HG02623 (cell line): ENCODE measurements around the gene CNTNAP2.

Experiments used
- ATAC-seq: cut with Tn5 transposase; IDR thresholded peaks from one replicate; pipeline ENCODE4 v1.9.1; 2021; ENCODE audit warnings: moderate library complexity; ENCODE audit not compliant: unreplicated experiment

The CNTNAP2 gene

GRCh38 chr7:146554556-146554955, 438.0 kb downstream of the CNTNAP2 start:
- ATAC-seq: no peak

DNA sequence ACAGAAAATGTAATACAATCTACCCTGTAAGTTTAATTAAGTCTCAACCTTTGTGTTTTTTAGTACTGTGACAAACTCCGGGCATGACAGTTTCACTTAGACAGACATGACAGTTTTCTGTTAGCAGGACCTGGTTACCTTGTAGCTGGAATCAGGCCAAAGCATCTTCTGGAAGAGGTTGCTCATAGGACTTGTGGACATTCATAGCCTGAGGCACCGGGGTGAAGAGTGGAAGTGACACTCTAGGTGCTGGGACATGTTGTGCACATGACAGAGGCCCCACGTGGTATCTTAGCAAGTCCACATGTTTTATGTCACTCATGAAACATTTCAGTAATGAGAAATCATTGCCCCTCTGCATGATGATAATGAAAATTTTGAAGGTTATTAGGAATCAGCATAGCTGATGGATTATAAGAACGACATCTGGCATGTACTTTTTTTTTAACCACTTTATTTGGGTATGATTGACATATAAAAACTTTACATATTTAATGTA, 441.4 kb downstream of the CNTNAP2 start:
- no peak for ATAC-seq

GRCh38 chr7:146565872-146566271, 449.3 kb downstream of the CNTNAP2 start:
- no peak for ATAC-seq

DNA sequence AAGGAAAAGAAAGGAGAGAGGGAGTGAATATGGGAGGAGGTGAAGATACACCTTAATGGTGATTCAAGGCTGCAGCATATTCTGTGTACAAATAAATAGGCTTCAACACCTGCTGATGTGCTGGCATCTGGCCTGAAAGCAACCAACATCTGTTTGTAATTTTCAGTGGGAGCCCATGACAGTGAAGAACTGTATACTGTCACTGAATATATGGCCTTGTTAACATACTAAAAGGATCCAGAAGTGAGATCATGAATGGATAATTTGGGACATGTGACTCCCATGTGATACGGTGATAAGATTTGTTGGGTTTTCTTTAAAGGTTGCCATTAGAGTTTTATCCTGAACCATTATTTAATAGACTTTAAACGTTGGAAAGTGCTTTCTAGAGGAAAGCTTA, 459.3 kb downstream of the CNTNAP2 start:
- no peak for ATAC-seq

- ATAC-seq: no peak
These were observed 475.4 kb downstream of the CNTNAP2 start for GRCh38 chr7:146591976-146592375.

GRCh38 chr7:146606628-146607027, 490.0 kb downstream of the CNTNAP2 start:
- ATAC-seq: no peak

- ATAC-seq: no peak
These were observed 503.0 kb downstream of the CNTNAP2 start for GRCh38 chr7:146619641-146620040.

DNA sequence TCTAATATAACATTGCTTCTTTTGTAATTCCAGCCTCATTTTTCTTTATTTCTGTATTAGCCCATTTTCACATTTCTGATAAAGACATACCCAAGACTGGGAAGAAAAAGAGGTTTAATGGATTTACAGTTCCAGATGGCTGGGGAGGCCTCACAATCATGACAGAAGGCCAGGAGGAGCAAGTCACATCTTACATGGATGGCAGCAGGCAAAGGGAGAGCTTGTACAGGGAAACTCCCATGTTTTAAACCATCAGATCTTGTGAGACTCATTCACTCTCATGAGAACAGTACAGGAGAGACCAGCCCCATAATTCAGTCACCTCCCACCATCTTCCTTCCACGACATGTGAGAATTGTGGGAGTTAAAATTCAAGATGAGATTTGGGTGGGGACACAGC, 510.3 kb downstream of the CNTNAP2 start:
- no peak for ATAC-seq

GRCh38 chr7:146635205-146636032, 518.8 kb downstream of the CNTNAP2 start:
- ATAC-seq: no peak

DNA sequence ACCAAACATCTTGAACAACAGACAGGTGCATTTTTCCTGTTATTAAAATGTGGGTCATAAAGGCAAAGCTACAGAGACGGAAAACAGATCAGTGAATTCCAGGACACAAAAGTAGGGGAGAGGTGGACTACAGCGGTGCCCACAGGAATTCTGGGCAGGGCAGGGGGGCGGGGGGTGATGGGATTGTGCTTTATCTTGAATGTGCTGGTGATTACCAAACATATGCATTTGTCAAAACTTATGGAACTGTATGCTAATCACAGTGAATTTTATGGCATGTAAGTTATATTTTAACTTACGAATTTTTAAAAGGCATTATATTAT, 519.4 kb downstream of the CNTNAP2 start:
- no peak for ATAC-seq

DNA sequence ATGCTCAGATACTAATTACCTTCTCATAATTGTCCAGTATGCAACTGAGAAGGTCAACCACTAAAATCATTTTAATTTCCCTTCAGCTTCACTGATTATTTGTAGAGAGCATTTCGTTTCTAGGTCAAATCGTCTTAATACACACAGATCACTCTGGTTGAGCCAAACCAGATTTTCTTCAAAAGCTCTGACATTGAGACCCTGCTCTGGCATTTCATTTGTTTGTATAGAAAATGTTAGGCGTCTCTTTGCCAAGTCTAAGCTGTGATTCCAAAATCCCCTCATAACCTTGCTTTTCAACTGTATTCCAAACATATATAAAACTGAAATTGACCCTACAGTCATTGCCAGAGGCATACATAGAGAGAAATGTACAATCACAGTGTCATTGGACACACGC, 520.0 kb downstream of the CNTNAP2 start:
- no peak for ATAC-seq

DNA sequence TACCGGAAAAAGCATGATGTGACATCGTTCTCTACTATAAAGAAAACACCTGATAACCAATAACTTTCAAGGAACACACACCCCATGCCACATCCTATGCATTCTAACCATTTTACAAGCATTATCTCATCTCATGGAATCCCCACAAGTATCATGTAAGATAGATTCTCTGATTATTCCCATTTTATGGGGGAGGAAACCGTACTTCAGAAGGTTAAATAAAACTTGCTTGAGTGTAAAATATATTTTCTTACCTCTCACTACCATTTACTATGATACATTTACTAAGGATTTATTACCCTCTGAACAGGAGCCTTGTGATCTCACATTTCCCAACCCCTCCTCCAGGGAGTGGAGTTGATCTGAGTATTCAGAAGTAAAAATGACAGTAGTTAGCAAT, 522.7 kb downstream of the CNTNAP2 start:
- ATAC-seq: no peak

DNA sequence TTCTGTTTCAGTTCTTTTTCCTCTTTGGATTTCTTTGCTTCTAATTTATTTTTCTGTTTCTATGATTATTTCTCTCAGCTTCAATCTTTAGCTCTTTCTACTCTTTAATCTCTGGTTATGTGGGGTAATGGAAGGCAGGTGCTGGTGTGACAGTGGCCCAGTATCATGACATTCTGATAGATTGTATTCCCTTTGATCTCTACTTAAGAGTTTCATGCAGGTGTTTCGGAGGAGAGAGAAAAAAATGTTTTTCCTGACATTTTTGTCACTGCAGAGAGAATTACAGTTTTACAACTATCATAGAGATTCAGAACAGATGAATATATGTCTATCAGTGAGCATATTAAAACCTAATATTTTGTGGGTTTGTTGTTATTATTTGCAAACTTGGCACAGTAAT, 524.9 kb downstream of the CNTNAP2 start:
- no peak for ATAC-seq

DNA sequence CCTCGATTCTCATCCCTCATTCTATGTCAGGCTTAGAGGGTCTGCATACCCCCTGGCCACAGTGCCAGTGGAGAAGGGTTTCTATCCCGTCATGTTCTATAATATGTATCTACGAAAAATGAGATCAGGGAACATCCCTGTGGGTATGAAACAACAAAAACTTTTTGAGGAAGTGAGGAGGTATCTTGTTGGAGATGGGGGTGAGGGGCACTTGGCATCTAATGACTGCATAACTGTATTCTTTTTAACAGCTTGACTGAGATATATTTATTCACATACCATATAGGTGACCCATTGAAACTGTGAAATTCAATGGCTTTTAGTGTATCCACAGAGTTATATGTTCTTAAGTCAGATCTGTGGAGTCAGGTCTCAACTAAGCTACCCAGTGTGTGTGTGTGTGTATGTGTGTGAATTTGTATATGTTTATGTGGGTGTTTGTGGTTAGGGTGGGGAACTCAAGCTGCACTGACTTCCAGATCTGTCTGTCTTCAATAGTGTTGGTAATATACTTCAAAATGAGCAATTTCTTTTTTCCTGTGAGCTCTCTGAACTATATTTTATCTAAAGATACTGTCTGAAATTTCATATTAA, 528.9 kb downstream of the CNTNAP2 start:
- ATAC-seq: no peak

- ATAC-seq: no peak
These were observed 530.8 kb downstream of the CNTNAP2 start for GRCh38 chr7:146647445-146647844.

GRCh38 chr7:146652176-146652575, 535.6 kb downstream of the CNTNAP2 start:
- ATAC-seq: no peak

- no peak for ATAC-seq
These were observed 537.4 kb downstream of the CNTNAP2 start for GRCh38 chr7:146654048-146654447.

DNA sequence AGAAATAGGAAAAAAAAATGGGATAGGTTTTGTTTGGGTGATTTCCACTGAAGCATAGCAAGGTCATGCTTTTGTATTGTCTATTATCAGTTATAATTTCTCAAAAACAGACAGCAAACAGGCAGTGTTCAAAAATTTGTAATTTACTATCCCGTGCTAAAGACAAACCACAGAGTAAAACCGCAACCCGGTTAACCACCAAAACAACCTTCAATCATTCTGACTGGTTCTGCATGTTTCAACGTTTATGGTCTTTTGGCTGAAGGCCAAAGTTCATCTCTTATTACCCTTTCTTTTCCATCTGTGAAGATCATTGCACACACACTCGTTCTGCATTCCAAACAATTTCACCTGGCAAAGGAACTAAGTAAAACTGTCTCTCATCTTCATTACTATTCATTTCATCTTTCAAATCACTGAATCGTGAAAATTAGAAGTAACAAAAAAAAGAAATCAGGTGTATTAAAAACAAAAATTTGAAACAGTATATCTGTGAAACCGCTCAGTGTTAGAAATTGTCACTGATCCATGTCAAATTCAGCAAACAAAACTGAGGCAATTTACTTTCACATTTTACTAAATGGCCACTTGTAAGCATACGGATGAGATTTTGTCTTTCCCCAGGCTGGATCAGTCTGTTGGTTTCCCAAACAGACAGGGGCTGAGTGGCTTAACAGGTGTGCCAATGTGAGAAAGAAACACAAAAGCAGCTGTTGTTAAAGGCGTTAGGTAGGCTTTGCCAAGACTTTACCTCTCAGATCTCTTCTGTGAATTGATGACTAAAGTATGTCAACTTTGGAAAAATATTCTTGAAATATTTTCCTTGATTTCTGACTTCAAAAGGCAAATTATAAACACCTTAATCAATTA, 539.6 kb downstream of the CNTNAP2 start:
- no peak for ATAC-seq

DNA sequence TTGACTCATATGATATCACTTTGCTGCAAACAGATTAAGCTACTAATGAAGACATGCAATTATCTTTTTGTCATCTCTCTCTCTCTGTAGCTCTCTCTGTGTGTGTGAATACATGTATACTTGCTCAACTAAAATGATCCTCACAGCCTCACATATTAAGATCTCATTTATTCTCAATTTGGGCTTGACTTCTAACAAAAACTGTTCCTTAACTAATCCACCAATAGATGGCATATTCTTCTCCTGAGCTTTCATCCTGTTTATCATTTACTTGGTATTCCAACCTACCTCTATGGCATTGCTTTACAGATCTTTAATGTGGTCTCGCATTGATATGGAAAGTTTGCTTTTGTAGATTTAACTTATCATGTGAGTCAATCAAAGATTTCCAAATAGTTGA, 540.4 kb downstream of the CNTNAP2 start:
- no peak for ATAC-seq

DNA sequence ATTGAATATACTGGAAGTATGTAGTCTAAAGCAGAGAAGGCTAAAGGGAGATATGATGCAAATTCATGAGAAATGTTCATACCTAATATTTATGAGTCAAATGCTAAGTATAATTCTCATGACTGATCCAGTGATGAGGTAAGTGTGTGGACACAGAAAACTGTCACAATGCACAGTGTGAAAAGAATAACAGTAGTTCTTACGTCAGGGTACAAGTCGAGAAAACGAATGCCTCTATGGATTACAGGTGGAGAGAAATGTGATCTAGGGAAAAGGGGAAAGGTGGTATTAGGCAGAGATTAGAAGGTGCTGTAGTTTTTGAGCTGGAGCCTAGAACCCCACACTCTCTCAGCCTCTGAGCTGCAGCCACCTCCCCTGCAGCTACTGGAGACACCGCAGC, 542.0 kb downstream of the CNTNAP2 start:
- no peak for ATAC-seq

- no peak for ATAC-seq
These were observed 543.1 kb downstream of the CNTNAP2 start for GRCh38 chr7:146659732-146660131.

DNA sequence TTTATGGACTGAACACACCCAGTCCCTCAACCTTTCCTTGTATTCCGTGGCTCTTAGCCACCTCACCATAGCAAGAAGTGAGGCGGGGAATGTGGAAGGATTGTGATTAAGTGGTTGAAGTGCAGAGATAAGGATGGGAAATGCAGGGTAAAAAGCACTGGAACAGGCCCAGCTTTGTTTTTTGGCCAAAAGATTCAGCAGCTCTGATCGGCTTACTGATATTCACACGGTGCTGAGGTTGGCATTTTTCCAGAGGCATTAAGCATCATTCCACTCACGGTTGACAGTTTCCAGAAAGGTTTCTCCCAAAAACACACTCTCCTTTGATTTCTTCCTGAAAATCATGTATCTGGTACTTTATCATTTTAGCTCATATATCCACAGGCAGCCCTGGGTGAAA, 544.2 kb downstream of the CNTNAP2 start:
- ATAC-seq: no peak
